DMS153 (cell line): ENCODE data around the gene SLC19A1.
"Not testable (repeated sequence)": the region's sequence is repeated elsewhere in the genome, so short reads cannot be mapped to it uniquely, and the experiment has no call there.

Source experiments
- DNase-seq: peaks from one replicate; lab custom pipeline; 2025; lab: John Stamatoyannopoulos, UW

Gene SLC19A1

GRCh38 chr21:45505416-45506021, 36.7 kb downstream of the SLC19A1 start:
- DNase-seq, result peak; percentile 11

- no peak for DNase-seq
These were observed 37.5 kb downstream of the SLC19A1 start for GRCh38 chr21:45504516-45505415.

GRCh38 chr21:45504021-45504515, 38.2 kb downstream of the SLC19A1 start:
- DNase-seq, result no peak

- not testable (repeated sequence) for DNase-seq
These were observed 39.0 kb downstream of the SLC19A1 start for GRCh38 chr21:45503226-45503625.

GRCh38 chr21:45502600-45502999, 39.6 kb downstream of the SLC19A1 start:
- no peak for DNase-seq

- DNase-seq, result no peak
These were observed 40.3 kb downstream of the SLC19A1 start for GRCh38 chr21:45502006-45502345.

- not testable (repeated sequence) for DNase-seq
These were observed 40.9 kb downstream of the SLC19A1 start for GRCh38 chr21:45501081-45502005.

GRCh38 chr21:45499970-45500577, 42.2 kb downstream of the SLC19A1 start:
- no peak for DNase-seq

GRCh38 chr21:45499201-45499750, 43.0 kb downstream of the SLC19A1 start:
- DNase-seq, result no peak

GRCh38 chr21:45498646-45499000, 43.6 kb downstream of the SLC19A1 start:
- no peak for DNase-seq

- no peak for DNase-seq
These were observed 44.2 kb downstream of the SLC19A1 start for GRCh38 chr21:45497846-45498645.

GRCh38 chr21:45496968-45497845, 45.0 kb downstream of the SLC19A1 start:
- no peak for DNase-seq

- no peak for DNase-seq
These were observed 45.9 kb downstream of the SLC19A1 start for GRCh38 chr21:45496151-45496967.

GRCh38 chr21:45494851-45495680, 47.2 kb downstream of the SLC19A1 start:
- no peak for DNase-seq

- DNase-seq, result no peak
These were observed 47.9 kb downstream of the SLC19A1 start for GRCh38 chr21:45494135-45494850.

GRCh38 chr21:45493401-45494001, 48.7 kb downstream of the SLC19A1 start:
- no peak for DNase-seq

- no peak for DNase-seq
These were observed 49.5 kb downstream of the SLC19A1 start for GRCh38 chr21:45492765-45493164.
